Endothelial cell of umbilical vein (primary cell): ENCODE data around the gene CLCNKA. TPM values are rescaled to one million over a fixed set of nuclear protein-coding genes. Genes with fewer than 3 reads are reported as not detected.

Experiments
- BruUV-seq: library from RNA; stranded (reverse); fragments of 400-500 nt; replicated peaks from 2 replicates; lab custom pipeline; 2021; lab: Mats Ljungman, UMichigan
- CTCF ChIA-PET: fragments of 300-600, 350-600 bp; sonication (Branson Sonifier 250); formaldehyde crosslinking; loops from one replicate; lab custom pipeline; 2021; ENCODE audit warnings: antibody characterized with exemption, inconsistent platforms; lab: Charles Lee
- POLR2A ChIA-PET: fragments of 300-600, 350-600 bp; sonication (Branson Sonifier 250); formaldehyde crosslinking; loops from one replicate; lab custom pipeline; 2021; ENCODE audit warnings: antibody characterized with exemption, inconsistent platforms; lab: Charles Lee
- DNase-seq: peaks from one replicate; pipeline ENCODE4 v3.0.0-alpha.2; 2011; ENCODE audit warnings: low read depth, low spot score
- FAIRE-seq: peaks from 2 replicates; lab custom pipeline; 2011; peaks lifted over from hg19 to GRCh38; lab: Jason Lieb, UNC
- H2AFZ ChIP-seq: 2 replicates; pipeline ENCODE4 v1.6.0; 2012; ENCODE audit warnings: low read depth, low read length, control low read depth, inconsistent platforms
- H3K27ac ChIP-seq: 2 replicates; pipeline ENCODE4 v1.5.1; 2011; ENCODE audit warnings: low read depth, mild to moderate bottlenecking, control low read depth, low read length, moderate library complexity; ENCODE audit not compliant: insufficient read depth
- H3K27me3 ChIP-seq, 2 experiments: 2 replicates each; pipeline versions ENCODE4 v1.6.0 to v1.6.1; 2011; ENCODE audit warnings: low read length in 2 of 2, mixed read lengths in 1 of 2; ENCODE audit not compliant: control insufficient read depth in 2 of 2, insufficient read depth in 2 of 2
- H3K36me3 ChIP-seq, 2 experiments: 2 replicates in 1 of 2; 3 replicates in 1 of 2; pipeline ENCODE4 v1.5.1; 2011; ENCODE audit warnings: low read length in 2 of 2, mild to moderate bottlenecking in 1 of 2, moderate library complexity in 1 of 2; ENCODE audit not compliant: control insufficient read depth in 2 of 2, insufficient read depth in 2 of 2; ENCODE audit errors: extremely low read depth in 1 of 2
- H3K4me1 ChIP-seq: 3 replicates; pipeline ENCODE4 v1.5.1; 2011; ENCODE audit warnings: mild to moderate bottlenecking, low read length; ENCODE audit not compliant: control insufficient read depth, insufficient read depth; ENCODE audit errors: extremely low read depth
- H3K4me2 ChIP-seq: 2 replicates; pipeline ENCODE4 v1.6.1; 2011; ENCODE audit warnings: low read length, control low read depth, mixed read lengths; ENCODE audit not compliant: insufficient read depth
- H3K4me3 ChIP-seq, 3 experiments: fragments of 200-600 bp in 1 of 3; sonication (generic), shearing (Covaris generic) in 1 of 3; replicated peaks in 1 of 3; 2 replicates each; pipeline ENCODE4 v1.5.1; 2011 to 2016; ENCODE audit warnings: control low read depth in 3 of 3, low read length in 3 of 3, mild to moderate bottlenecking in 2 of 3, inconsistent platforms in 1 of 3, low read depth in 1 of 3, moderate library complexity in 1 of 3; ENCODE audit not compliant: insufficient read depth in 1 of 3
- H3K79me2 ChIP-seq: 2 replicates; pipeline ENCODE4 v1.6.0; 2012; ENCODE audit warnings: low read length, inconsistent platforms; ENCODE audit not compliant: control insufficient read depth, insufficient read depth
- H3K9ac ChIP-seq: replicated peaks from 2 replicates; pipeline ENCODE3; 2011; ENCODE audit warnings: low read length, control low read depth; ENCODE audit not compliant: insufficient read depth; ENCODE audit errors: extremely low read depth
- H3K9me1 ChIP-seq: replicated peaks from 3 replicates; pipeline ENCODE4 v1.6.0; 2011; ENCODE audit warnings: mild to moderate bottlenecking, low read length; ENCODE audit not compliant: control insufficient read depth, insufficient read depth; ENCODE audit errors: extremely low read depth
- H3K9me3 ChIP-seq: replicated peaks from 2 replicates; pipeline ENCODE4 v1.5.1; 2012; ENCODE audit warnings: low read length, inconsistent platforms; ENCODE audit not compliant: control insufficient read depth, insufficient read depth
- H4K20me1 ChIP-seq: replicated peaks from 2 replicates; pipeline ENCODE3; 2011; ENCODE audit warnings: mild to moderate bottlenecking, low read length; ENCODE audit not compliant: control insufficient read depth, insufficient read depth; ENCODE audit errors: extremely low read depth
- CTCF ChIP-seq, 2 donors: IDR thresholded peaks; 1 replicate in 1 of 2; 2 replicates in 1 of 2; pipeline ENCODE4 v1.5.1; 2011; ENCODE audit warnings: low read length in 2 of 2, mild to moderate bottlenecking in 2 of 2, moderate library complexity in 2 of 2, control low read depth in 1 of 2, inconsistent platforms in 1 of 2, low read depth in 1 of 2; ENCODE audit not compliant: insufficient read depth in 1 of 2; ENCODE audit errors: extremely low read depth in 1 of 2
- EZH2 ChIP-seq: IDR thresholded peaks from 2 replicates; pipeline ENCODE4 v1.6.1; 2012; ENCODE audit warnings: borderline replicate concordance, low read depth, mild to moderate bottlenecking, moderate library complexity, low read length, inconsistent platforms; ENCODE audit not compliant: severe bottlenecking
- FOS ChIP-seq: IDR thresholded peaks from 2 replicates; pipeline ENCODE4 v1.6.1; 2011; ENCODE audit warnings: mild to moderate bottlenecking, low read length, moderate library complexity, borderline replicate concordance; ENCODE audit not compliant: insufficient read depth
- GATA2 ChIP-seq: IDR thresholded peaks from 2 replicates; pipeline ENCODE4 v1.7.0; 2011; ENCODE audit warnings: low read depth, mild to moderate bottlenecking, moderate library complexity, mixed read lengths, low read length; ENCODE audit not compliant: insufficient read length, insufficient read depth
- JUN ChIP-seq: IDR thresholded peaks from 2 replicates; pipeline ENCODE4 v1.6.1; 2011; ENCODE audit warnings: borderline replicate concordance, low read depth; ENCODE audit not compliant: insufficient read length, insufficient read depth
- MAX ChIP-seq: IDR thresholded peaks from 2 replicates; pipeline ENCODE4 v1.6.1; 2011; ENCODE audit not compliant: insufficient read depth, insufficient read length
- MYC ChIP-seq: IDR thresholded peaks from one replicate; pipeline ENCODE4 v1.6.1; 2011; ENCODE audit warnings: mild to moderate bottlenecking, low read depth, low read length
- POLR2A ChIP-seq: IDR thresholded peaks from 2 replicates; pipeline ENCODE4 v1.6.1; 2012; ENCODE audit warnings: low read depth, mild to moderate bottlenecking, control low read depth, low read length
- dilution Hi-C: fragments of 300-500 bp; cut with MboI; formaldehyde crosslinking; loops from one replicate; pipeline ENCODE4 v1.15.0; 2019; ENCODE audit warnings: low sequenced_read_pairs; ENCODE audit not compliant: extremely low pct_ligation_motif_present
- intact Hi-C: fragments of 100-400 bp; cut with micrococcal nuclease; formaldehyde crosslinking; loops from one replicate; pipeline ENCODE4 v1.10.0; 2022
- polyA plus RNA-seq, 4 experiments: library from polyadenylated mRNA; depleted of rRNA in 3 of 4; stranded (reverse) in 3 of 4; unstranded in 1 of 4; fragments of >200 nt; gene quantifications; 2 replicates each; pipeline versions ENCODE4 v1.2.1 to v1.2.3, GENCODE V29; 2011 to 2012; ENCODE audit warnings: missing spikeins in 1 of 4
- total RNA-seq: library from RNA; stranded (reverse); gene quantifications from 2 replicates; pipeline ENCODE4 v1.2.3, GENCODE V29; 2021

CLCNKA gene
- total and polyA plus RNA-seq, 2 donors (not counting 3 experiments of a cell fraction or from before 2014, with no cell fraction given) = not detected

- ChIA-PET POLR2A (interaction anchor here (0.6 kb wide), 2 partner anchors 68 to 170 kb away, joined by 3 to 4 read pairs; no protein-coding TSS in a partner anchor), CTCF (interaction anchor here (0.7 to 2.8 kb wide), 7 partner anchors 13 to 183 kb away, joined by 3 to 18 read pairs (median 5); no protein-coding TSS in a partner anchor)
- dilution Hi-C loops = no loop called here
- TF ChIP-seq MYC (no peak), POLR2A (no peak), GATA2 (no peak), FOS (no peak), CTCF (IDR thresholded peaks at IDR 0.05; ENCODE audit: extremely low read depth in 1 of 2, insufficient read depth in 1 of 2, low read depth in 1 of 2, low read length in 2 of 2) (no peak), EZH2 (no peak), MAX (no peak), JUN (no peak)
- Histone ChIP-seq H3K4me1 (peaks cover 7% of the 10 kb centered on the region), H4K20me1 (peaks cover 2% of the 10 kb centered on the region), H3K36me3 (peaks cover 7 to 10% of the 10 kb centered on the region in 2 experiments), H3K27me3 (no peaks in the 10 kb centered on the region), H3K4me3 (peak overlapping the region; percentile 61 to 92 (median 88)), H3K9me1 (no peaks in the 10 kb centered on the region), H3K79me2 (peaks cover 47% of the 10 kb centered on the region), H3K9ac (peak overlapping the region; percentile 78), H3K4me2 (peak overlapping the region; percentile 80), H3K9me3 (no peaks in the 10 kb centered on the region), H2AFZ (no peak overlapping the region), H3K27ac (no peak overlapping the region)
- FAIRE-seq (no peak), DNase-seq (no peak)
- TSS peak; percentile 53 for BruUV-seq
- intact Hi-C loops = loop anchor here (2.0 kb wide), 1 partner anchor 16 kb away; no protein-coding TSS in a partner anchor
These were observed 47.0 kb upstream of the CLCNKA start for GRCh38 chr1:15974855-15975254.
